ENCODE data around the gene MTR. TPM values are rescaled to one million over a fixed set of nuclear protein-coding genes. Genes with fewer than 3 reads are reported as not detected.

Gene MTR
- total and polyA plus RNA-seq, 4 donors: 4.4 to 49.3 (median 21.6) TPM

- no peak for ATAC-seq (ENCODE audit: insufficient read depth, low FRiP score)
- no peaks in the 10 kb centered on the region for H3K27me3 ChIP-seq (ENCODE audit: control insufficient read depth in 3 of 3, insufficient read depth in 3 of 3, low read length in 2 of 3)
- H3K27ac ChIP-seq (ENCODE audit: low read depth in 1 of 2, low read length in 1 of 2): peak overlapping the region in 1 of 2 donors; percentile 59
- DNase-seq: peak in 1 of 3 donors; percentile 9
- no peaks in the 10 kb centered on the region for H3K9me3 ChIP-seq (ENCODE audit: control insufficient read depth in 4 of 4, insufficient read depth in 3 of 4, low read length in 3 of 4)
- peaks cover 16 to 38% (median 30%) of the 10 kb centered on the region in 4 donors for H3K36me3 ChIP-seq (ENCODE audit: control insufficient read depth in 4 of 4, insufficient read depth in 4 of 4, low read length in 4 of 4)
- no peak for TF ChIP-seq CTCF (IDR thresholded peaks at IDR 0.05; ENCODE audit: control extremely low read depth, extremely low read depth)
- H3K9ac ChIP-seq (ENCODE audit: insufficient read depth in 1 of 2, low read length in 2 of 2): no peak overlapping the region
- WGBS, 2 donors: 76 to 84% methylated on average over 8 of the region's 8 CpGs
- peaks cover 0 to 6% (median 0%) of the 10 kb centered on the region in 5 donors for H3K4me1 ChIP-seq (ENCODE audit: control insufficient read depth in 5 of 5, insufficient read depth in 5 of 5, low read length in 5 of 5)
- no peak overlapping the region for H3K4me3 ChIP-seq
Measured at GRCh38 chr1:236888903-236889302, 93.8 kb downstream of the MTR start.

- TF ChIP-seq CTCF (IDR thresholded peaks at IDR 0.05; ENCODE audit: control extremely low read depth, extremely low read depth): no peak
- Histone ChIP-seq H3K4me1 (ENCODE audit: control insufficient read depth in 5 of 5, insufficient read depth in 5 of 5, low read length in 5 of 5) (peaks cover 0 to 6% (median 0%) of the 10 kb centered on the region in 5 donors), H3K36me3 (ENCODE audit: control insufficient read depth in 4 of 4, insufficient read depth in 4 of 4, low read length in 4 of 4) (peaks cover 16 to 48% (median 30%) of the 10 kb centered on the region in 4 donors), H3K4me3 (no peak overlapping the region), H3K9me3 (ENCODE audit: control insufficient read depth in 4 of 4, insufficient read depth in 3 of 4, low read length in 3 of 4) (no peaks in the 10 kb centered on the region), H3K9ac (ENCODE audit: insufficient read depth in 1 of 2, low read length in 2 of 2) (no peak overlapping the region), H3K27ac (ENCODE audit: low read depth in 1 of 2, low read length in 1 of 2) (peak overlapping the region in 1 of 2 donors; percentile 75), H3K27me3 (ENCODE audit: control insufficient read depth in 3 of 3, insufficient read depth in 3 of 3, low read length in 2 of 3) (no peaks in the 10 kb centered on the region)
- DNase-seq (no peak), ATAC-seq (ENCODE audit: insufficient read depth, low FRiP score) (no peak)
- 91 to 93% methylated on average over 24 of the region's 24 CpGs for WGBS, 2 donors
Measured at GRCh38 chr1:236890152-236891056, 95.3 kb downstream of the MTR start.

- Histone ChIP-seq H3K27ac (ENCODE audit: low read depth in 1 of 2, low read length in 1 of 2) (no peak overlapping the region), H3K36me3 (ENCODE audit: control insufficient read depth in 4 of 4, insufficient read depth in 4 of 4, low read length in 4 of 4) (peaks cover 20 to 49% (median 27%) of the 10 kb centered on the region in 4 donors)
- no peak for ATAC-seq (ENCODE audit: insufficient read depth, low FRiP score)
Measured at GRCh38 chr1:236893626-236894545, 98.8 kb downstream of the MTR start.

More at GRCh38 chr1:236893626-236894545, 98.8 kb downstream of the MTR start:
- no peak for TF ChIP-seq CTCF (IDR thresholded peaks at IDR 0.05; ENCODE audit: control extremely low read depth, extremely low read depth)
- 92 to 94% methylated on average over 19 of the region's 19 CpGs for WGBS, 2 donors
- Histone ChIP-seq H3K27me3 (ENCODE audit: control insufficient read depth in 3 of 3, insufficient read depth in 3 of 3, low read length in 2 of 3) (no peaks in the 10 kb centered on the region), H3K4me1 (ENCODE audit: control insufficient read depth in 5 of 5, insufficient read depth in 5 of 5, low read length in 5 of 5) (no peaks in the 10 kb centered on the region), H3K9me3 (ENCODE audit: control insufficient read depth in 4 of 4, insufficient read depth in 3 of 4, low read length in 3 of 4) (no peaks in the 10 kb centered on the region), H3K4me3 (no peak overlapping the region), H3K9ac (ENCODE audit: insufficient read depth in 1 of 2, low read length in 2 of 2) (no peak overlapping the region)
- no peak for DNase-seq
